SK-N-SH treated with all-trans-retinoic acid at 6 μM for 48 hours (cell line): ENCODE measurements around the gene ST8SIA1.

Experiments used
- ATAC-seq: fragments of 200-7000 bp; cut with Tn5 transposase; 3 replicates; pipeline ENCODE4 v1.9.1; 2020; ENCODE audit warnings: mild to moderate bottlenecking, moderate library complexity
- BACH2 ChIP-seq: fragments of 250-450 bp; sonication (Bioruptor Pico); IDR thresholded peaks from 2 replicates; pipeline ENCODE4 v1.9.0; 2021; ENCODE audit warnings: mild to moderate bottlenecking, borderline replicate concordance
- CSDC2 ChIP-seq: fragments of 250-450 bp; sonication (Bioruptor Pico); IDR thresholded peaks from 2 replicates; pipeline ENCODE4 v1.5.0; 2020; ENCODE audit warnings: mild to moderate bottlenecking, moderate library complexity
- GLIS3 ChIP-seq: fragments of 250-450 bp; sonication (Bioruptor Pico); IDR thresholded peaks from 2 replicates; pipeline ENCODE4 v1.5.0; 2020; ENCODE audit warnings: mild to moderate bottlenecking, moderate library complexity
- ISL1 ChIP-seq: fragments of 250-450 bp; sonication (Bioruptor Pico); IDR thresholded peaks from 2 replicates; pipeline ENCODE4 v2.1.2; 2022; ENCODE audit warnings: mild to moderate bottlenecking, moderate library complexity
- OSR1 ChIP-seq: fragments of 250-450 bp; sonication (Bioruptor Pico); IDR thresholded peaks from 2 replicates; pipeline ENCODE4 v1.8.0; 2022; ENCODE audit warnings: moderate library complexity, mild to moderate bottlenecking, inconsistent platforms
- PPARA ChIP-seq: fragments of 250-450 bp; sonication (Bioruptor Pico); IDR thresholded peaks from 2 replicates; pipeline ENCODE4 v1.5.0; 2020; ENCODE audit warnings: mild to moderate bottlenecking, borderline replicate concordance
- RARB ChIP-seq: fragments of 250-450 bp; sonication (Bioruptor Pico); IDR thresholded peaks from 2 replicates; pipeline ENCODE4 v1.8.0; 2021; ENCODE audit warnings: mild to moderate bottlenecking, moderate library complexity
- SNAI2 ChIP-seq: fragments of 250-450 bp; sonication (Bioruptor Pico); IDR thresholded peaks from 2 replicates; pipeline ENCODE4 v1.5.0; 2020; ENCODE audit warnings: mild to moderate bottlenecking, moderate library complexity
- TOX ChIP-seq: fragments of 250-450 bp; sonication (Bioruptor Pico); IDR thresholded peaks from 2 replicates; pipeline ENCODE4 v1.8.0; 2021; ENCODE audit warnings: mild to moderate bottlenecking, moderate library complexity, borderline replicate concordance
- ZC3H10 ChIP-seq: fragments of 250-450 bp; sonication (Bioruptor Pico); IDR thresholded peaks from 2 replicates; pipeline ENCODE4 v1.5.1; 2021; ENCODE audit warnings: mild to moderate bottlenecking, moderate library complexity
- ZFP3 ChIP-seq: fragments of 250-450 bp; sonication (Bioruptor Pico); IDR thresholded peaks from 2 replicates; pipeline ENCODE4 v1.5.0; 2020; ENCODE audit warnings: mild to moderate bottlenecking, moderate library complexity
- ZFP30 ChIP-seq: fragments of 450-650 bp; formaldehyde crosslinking; IDR thresholded peaks from 2 replicates; pipeline ENCODE4 v1.5.0; 2022; ENCODE audit warnings: mild to moderate bottlenecking, moderate library complexity
- ZNF565 ChIP-seq: fragments of 450-650 bp; formaldehyde crosslinking; conservative IDR thresholded peaks from 2 replicates; pipeline ENCODE4 v1.5.0; 2020; ENCODE audit warnings: low read depth, mild to moderate bottlenecking, moderate library complexity
- ZNF70 ChIP-seq: fragments of 450-650 bp; formaldehyde crosslinking; IDR thresholded peaks from 2 replicates; pipeline ENCODE4 v1.5.0; 2020; ENCODE audit warnings: mild to moderate bottlenecking, moderate library complexity
- ZNF8 ChIP-seq: fragments of 450-650 bp; formaldehyde crosslinking; IDR thresholded peaks from 2 replicates; pipeline ENCODE4 v1.5.0; 2020; ENCODE audit warnings: mild to moderate bottlenecking, moderate library complexity
- TF ChIP-seq, protein P1 (sequence below): fragments of 250-450 bp; sonication (Bioruptor Pico); IDR thresholded peaks from 2 replicates; pipeline ENCODE4 v1.5.1; 2021; ENCODE audit warnings: mild to moderate bottlenecking, moderate library complexity
- TF ChIP-seq, protein P2 (sequence below): fragments of 250-450 bp; sonication (Bioruptor Pico); IDR thresholded peaks from 2 replicates; pipeline ENCODE4 v1.5.1; 2020; ENCODE audit warnings: low read depth, mild to moderate bottlenecking, moderate library complexity
- TF ChIP-seq, protein P3 (sequence below): fragments of 250-450 bp; sonication (Bioruptor Pico); IDR thresholded peaks from 2 replicates; pipeline ENCODE4 v1.8.0; 2020; ENCODE audit warnings: mild to moderate bottlenecking, moderate library complexity, borderline replicate concordance
- TF ChIP-seq, protein P4 (sequence below): fragments of 250-450 bp; sonication (Bioruptor Pico); IDR thresholded peaks from 2 replicates; pipeline ENCODE4 v1.5.0; 2020; ENCODE audit warnings: mild to moderate bottlenecking, moderate library complexity
- TF ChIP-seq, protein P5 (sequence below): fragments of 250-450 bp; sonication (Bioruptor Pico); IDR thresholded peaks from 2 replicates; pipeline ENCODE4 v1.8.0; 2021; ENCODE audit warnings: low read depth, mild to moderate bottlenecking, moderate library complexity, borderline replicate concordance

The ST8SIA1 gene

DNA sequence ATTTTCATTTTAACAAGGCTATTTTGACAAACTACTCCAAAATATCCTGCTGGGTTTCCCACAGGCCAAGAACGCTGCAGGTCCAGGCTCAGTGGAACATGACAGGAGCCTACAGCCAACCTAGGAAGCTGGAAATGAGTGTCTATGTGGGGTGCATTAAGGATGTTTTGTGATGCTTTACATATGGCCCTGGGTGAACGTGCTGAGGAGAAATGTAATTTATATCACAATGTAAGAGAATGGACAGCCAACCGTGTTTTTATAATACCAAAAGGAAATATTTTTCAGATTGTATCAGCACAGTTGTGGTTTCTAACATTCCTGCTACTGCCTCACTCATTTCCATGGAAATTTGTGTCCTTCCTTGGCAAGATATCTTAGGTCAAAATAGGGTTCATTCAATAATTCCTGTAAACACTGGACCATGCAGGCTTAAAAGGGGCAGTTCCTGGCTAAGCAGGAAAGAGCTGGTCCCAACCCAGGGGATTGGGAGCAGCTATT is 51.5 kb downstream of the ST8SIA1 start:
- TF ChIP-seq RARB (CRISPR knock-in tag): 0 out of 2 replicates have a peak, but pooled peaks have one; percentile 30
- TF ChIP-seq OSR1 (CRISPR knock-in tag): no peak
- TF ChIP-seq, all 23 proteins: peak for 1
- ATAC-seq: peak; percentile 80

DNA sequence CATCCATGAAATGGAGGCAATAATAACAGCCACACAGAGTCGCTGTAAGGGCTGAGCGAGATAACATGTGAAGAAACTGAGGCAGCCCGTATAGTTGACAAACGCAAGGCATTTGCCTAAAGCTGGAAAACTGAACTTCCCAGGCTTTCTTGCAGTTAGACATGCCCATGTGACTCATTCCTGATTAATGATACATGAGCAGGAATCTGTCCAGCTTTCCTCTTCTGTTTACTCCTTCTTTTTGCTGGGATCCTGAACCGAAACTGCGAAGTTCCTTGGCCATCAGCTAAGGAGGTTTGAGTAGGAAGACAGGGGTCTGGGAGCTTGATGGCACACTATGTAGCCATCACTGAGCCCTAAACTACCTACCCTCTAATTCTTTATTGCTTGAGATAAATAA is 52.2 kb downstream of the ST8SIA1 start:
- TF ChIP-seq ZNF70: no peak
- no peak for TF ChIP-seq BACH2 (CRISPR knock-in tag)
- ATAC-seq: peak; percentile 70

DNA sequence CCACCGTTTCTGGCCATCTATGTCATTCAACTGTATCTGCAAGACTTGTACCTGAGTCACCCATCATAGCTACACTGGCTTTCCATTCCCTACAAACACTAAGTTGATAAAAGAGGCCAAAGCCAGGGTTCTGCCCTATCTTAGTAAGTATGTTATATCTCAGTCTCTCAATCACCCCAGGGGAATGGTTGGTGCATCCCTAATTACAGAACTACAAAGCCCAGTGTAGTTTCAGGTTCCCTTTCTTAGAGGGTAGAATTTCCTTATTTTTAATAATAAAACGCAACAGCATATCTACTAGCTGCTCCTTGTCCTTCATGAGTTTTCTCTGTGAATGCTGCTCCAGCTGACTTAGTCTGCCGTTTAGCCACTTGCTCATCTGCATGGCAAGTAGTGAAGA is 57.6 kb downstream of the ST8SIA1 start:
- TF ChIP-seq ZNF565 (CRISPR knock-in tag) (no peak), OSR1 (CRISPR knock-in tag) (no peak), ZNF70 (no peak), RARB (CRISPR knock-in tag) (no peak), SNAI2 (CRISPR knock-in tag) (no peak), ZNF8 (CRISPR knock-in tag) (no peak), ZC3H10 (no peak), PPARA (CRISPR knock-in tag) (no peak), ZFP3 (CRISPR knock-in tag) (no peak), ZFP30 (CRISPR knock-in tag) (no peak), CSDC2 (CRISPR knock-in tag) (no peak)
- TF ChIP-seq, protein P1, sequence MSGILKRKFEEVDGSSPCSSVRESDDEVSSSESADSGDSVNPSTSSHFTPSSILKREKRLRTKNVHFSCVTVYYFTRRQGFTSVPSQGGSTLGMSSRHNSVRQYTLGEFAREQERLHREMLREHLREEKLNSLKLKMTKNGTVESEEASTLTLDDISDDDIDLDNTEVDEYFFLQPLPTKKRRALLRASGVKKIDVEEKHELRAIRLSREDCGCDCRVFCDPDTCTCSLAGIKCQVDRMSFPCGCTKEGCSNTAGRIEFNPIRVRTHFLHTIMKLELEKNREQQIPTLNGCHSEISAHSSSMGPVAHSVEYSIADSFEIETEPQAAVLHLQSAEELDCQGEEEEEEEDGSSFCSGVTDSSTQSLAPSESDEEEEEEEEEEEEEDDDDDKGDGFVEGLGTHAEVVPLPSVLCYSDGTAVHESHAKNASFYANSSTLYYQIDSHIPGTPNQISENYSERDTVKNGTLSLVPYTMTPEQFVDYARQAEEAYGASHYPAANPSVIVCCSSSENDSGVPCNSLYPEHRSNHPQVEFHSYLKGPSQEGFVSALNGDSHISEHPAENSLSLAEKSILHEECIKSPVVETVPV (CRISPR knock-in tag): no peak
- TF ChIP-seq, protein P2, sequence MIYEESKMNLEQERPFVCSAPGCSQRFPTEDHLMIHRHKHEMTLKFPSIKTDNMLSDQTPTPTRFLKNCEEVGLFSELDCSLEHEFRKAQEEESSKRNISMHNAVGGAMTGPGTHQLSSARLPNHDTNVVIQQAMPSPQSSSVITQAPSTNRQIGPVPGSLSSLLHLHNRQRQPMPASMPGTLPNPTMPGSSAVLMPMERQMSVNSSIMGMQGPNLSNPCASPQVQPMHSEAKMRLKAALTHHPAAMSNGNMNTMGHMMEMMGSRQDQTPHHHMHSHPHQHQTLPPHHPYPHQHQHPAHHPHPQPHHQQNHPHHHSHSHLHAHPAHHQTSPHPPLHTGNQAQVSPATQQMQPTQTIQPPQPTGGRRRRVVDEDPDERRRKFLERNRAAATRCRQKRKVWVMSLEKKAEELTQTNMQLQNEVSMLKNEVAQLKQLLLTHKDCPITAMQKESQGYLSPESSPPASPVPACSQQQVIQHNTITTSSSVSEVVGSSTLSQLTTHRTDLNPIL (CRISPR knock-in tag): no peak
- TF ChIP-seq, protein P3, sequence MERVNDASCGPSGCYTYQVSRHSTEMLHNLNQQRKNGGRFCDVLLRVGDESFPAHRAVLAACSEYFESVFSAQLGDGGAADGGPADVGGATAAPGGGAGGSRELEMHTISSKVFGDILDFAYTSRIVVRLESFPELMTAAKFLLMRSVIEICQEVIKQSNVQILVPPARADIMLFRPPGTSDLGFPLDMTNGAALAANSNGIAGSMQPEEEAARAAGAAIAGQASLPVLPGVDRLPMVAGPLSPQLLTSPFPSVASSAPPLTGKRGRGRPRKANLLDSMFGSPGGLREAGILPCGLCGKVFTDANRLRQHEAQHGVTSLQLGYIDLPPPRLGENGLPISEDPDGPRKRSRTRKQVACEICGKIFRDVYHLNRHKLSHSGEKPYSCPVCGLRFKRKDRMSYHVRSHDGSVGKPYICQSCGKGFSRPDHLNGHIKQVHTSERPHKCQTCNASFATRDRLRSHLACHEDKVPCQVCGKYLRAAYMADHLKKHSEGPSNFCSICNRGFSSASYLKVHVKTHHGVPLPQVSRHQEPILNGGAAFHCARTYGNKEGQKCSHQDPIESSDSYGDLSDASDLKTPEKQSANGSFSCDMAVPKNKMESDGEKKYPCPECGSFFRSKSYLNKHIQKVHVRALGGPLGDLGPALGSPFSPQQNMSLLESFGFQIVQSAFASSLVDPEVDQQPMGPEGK (CRISPR knock-in tag): no peak
- TF ChIP-seq, protein P4, sequence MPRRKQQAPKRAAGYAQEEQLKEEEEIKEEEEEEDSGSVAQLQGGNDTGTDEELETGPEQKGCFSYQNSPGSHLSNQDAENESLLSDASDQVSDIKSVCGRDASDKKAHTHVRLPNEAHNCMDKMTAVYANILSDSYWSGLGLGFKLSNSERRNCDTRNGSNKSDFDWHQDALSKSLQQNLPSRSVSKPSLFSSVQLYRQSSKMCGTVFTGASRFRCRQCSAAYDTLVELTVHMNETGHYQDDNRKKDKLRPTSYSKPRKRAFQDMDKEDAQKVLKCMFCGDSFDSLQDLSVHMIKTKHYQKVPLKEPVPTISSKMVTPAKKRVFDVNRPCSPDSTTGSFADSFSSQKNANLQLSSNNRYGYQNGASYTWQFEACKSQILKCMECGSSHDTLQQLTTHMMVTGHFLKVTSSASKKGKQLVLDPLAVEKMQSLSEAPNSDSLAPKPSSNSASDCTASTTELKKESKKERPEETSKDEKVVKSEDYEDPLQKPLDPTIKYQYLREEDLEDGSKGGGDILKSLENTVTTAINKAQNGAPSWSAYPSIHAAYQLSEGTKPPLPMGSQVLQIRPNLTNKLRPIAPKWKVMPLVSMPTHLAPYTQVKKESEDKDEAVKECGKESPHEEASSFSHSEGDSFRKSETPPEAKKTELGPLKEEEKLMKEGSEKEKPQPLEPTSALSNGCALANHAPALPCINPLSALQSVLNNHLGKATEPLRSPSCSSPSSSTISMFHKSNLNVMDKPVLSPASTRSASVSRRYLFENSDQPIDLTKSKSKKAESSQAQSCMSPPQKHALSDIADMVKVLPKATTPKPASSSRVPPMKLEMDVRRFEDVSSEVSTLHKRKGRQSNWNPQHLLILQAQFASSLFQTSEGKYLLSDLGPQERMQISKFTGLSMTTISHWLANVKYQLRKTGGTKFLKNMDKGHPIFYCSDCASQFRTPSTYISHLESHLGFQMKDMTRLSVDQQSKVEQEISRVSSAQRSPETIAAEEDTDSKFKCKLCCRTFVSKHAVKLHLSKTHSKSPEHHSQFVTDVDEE: no peak
- TF ChIP-seq, protein P5, sequence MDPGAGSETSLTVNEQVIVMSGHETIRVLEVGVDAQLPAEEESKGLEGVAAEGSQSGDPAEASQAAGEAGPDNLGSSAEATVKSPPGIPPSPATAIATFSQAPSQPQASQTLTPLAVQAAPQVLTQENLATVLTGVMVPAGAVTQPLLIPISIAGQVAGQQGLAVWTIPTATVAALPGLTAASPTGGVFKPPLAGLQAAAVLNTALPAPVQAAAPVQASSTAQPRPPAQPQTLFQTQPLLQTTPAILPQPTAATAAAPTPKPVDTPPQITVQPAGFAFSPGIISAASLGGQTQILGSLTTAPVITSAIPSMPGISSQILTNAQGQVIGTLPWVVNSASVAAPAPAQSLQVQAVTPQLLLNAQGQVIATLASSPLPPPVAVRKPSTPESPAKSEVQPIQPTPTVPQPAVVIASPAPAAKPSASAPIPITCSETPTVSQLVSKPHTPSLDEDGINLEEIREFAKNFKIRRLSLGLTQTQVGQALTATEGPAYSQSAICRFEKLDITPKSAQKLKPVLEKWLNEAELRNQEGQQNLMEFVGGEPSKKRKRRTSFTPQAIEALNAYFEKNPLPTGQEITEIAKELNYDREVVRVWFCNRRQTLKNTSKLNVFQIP (CRISPR knock-in tag): no peak
- ATAC-seq: no peak

DNA sequence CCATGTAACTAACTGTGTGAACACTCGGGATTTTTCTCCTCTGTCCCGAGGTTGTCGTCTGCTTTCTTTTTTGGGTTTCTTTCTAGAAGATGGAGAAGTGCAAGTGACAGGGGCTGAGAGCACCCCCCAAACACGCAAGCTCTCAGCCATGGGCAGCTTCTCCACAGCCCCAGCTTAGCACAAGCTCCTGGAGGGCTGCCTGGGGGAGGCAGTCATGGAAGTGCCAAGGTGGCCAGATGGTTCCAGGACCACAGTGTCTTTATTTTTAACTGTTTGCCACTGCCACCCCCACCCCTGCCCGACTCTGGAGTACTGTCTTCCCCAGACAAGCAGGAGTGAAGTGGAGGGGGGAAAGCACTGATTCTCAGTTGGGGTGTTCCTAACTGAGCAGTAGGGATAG is 58.2 kb downstream of the ST8SIA1 start:
- ATAC-seq: peak; percentile 19; the same call in 2 of the 3 replicates
- TF ChIP-seq ISL1 (no peak), ZNF70 (no peak), TOX (CRISPR knock-in tag) (no peak), ZNF8 (CRISPR knock-in tag) (no peak), OSR1 (CRISPR knock-in tag) (no peak), GLIS3 (CRISPR knock-in tag) (no peak), ZNF565 (CRISPR knock-in tag) (no peak), RARB (CRISPR knock-in tag) (no peak), PPARA (CRISPR knock-in tag) (no peak)
- TF ChIP-seq, protein P4: no peak
- TF ChIP-seq, protein P3 (CRISPR knock-in tag): no peak
- TF ChIP-seq, protein P2 (CRISPR knock-in tag): no peak
